ENCODE results near the gene HSD3B2. TPM values are rescaled to one million over a fixed set of nuclear protein-coding genes. Genes with fewer than 3 reads are reported as not detected.

HSD3B2 gene
- total RNA-seq, 1 donor from 2014 or later = 1.2 TPM

DNA sequence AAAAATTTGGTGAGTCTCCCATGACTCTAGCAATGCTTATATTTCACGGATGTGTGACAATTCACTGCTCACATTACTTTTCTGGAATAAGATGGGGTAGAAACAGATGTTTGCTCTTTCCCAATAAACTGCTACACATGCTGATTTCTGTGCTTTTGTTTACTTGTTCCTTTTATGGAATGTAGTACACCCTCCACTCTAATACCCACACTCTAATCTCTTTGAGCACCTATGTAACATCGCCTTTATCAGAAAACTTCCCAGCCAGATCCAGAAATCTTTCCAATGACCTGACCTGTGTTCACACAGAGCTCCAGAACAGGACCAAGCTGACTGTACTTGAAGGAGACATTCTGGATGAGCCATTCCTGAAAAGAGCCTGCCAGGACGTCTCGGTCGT is 4.2 kb downstream of the HSD3B2 start:
- no peak overlapping the region for H3K27ac Mint-ChIP-seq
- TF ChIP-seq, protein P1, sequence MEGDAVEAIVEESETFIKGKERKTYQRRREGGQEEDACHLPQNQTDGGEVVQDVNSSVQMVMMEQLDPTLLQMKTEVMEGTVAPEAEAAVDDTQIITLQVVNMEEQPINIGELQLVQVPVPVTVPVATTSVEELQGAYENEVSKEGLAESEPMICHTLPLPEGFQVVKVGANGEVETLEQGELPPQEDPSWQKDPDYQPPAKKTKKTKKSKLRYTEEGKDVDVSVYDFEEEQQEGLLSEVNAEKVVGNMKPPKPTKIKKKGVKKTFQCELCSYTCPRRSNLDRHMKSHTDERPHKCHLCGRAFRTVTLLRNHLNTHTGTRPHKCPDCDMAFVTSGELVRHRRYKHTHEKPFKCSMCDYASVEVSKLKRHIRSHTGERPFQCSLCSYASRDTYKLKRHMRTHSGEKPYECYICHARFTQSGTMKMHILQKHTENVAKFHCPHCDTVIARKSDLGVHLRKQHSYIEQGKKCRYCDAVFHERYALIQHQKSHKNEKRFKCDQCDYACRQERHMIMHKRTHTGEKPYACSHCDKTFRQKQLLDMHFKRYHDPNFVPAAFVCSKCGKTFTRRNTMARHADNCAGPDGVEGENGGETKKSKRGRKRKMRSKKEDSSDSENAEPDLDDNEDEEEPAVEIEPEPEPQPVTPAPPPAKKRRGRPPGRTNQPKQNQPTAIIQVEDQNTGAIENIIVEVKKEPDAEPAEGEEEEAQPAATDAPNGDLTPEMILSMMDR (conservative IDR thresholded peaks at IDR 0.05) = no peak
- peaks cover 6% of the 10 kb centered on the region for H3K27me3 Mint-ChIP-seq
- no peaks in the 10 kb centered on the region for H3K36me3 Mint-ChIP-seq
- DNase-seq (ENCODE audit: extremely low spot score, unreplicated experiment) = no peak
- H3K4me1 Mint-ChIP-seq (ENCODE audit: unreplicated experiment) = peaks cover 6% of the 10 kb centered on the region
- no peaks in the 10 kb centered on the region for H3K9me3 Mint-ChIP-seq
- no peak overlapping the region for H3K4me3 Mint-ChIP-seq

DNA sequence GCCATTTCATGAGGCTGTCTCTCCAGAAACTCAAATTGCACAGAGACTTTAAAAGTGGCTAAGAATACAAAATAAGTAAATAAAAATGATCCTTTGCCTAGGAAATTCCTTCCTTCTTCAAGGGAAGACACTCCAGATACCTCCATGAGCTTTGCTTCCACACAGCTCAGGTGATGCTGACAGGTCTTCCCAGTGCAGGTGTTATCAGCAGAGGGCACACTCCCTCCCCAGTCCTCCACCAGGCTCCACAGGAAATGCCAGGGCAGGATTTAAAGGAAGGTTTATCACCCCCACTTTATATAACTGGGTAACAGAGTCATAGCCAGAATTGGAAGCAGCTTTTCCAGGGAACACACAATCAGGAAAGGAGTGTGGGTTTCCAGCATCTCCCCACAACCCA is 5.7 kb downstream of the HSD3B2 start:
- Mint-ChIP-seq H3K9me3 (no peaks in the 10 kb centered on the region), H3K27ac (no peak overlapping the region), H3K27me3 (peaks cover 6% of the 10 kb centered on the region), H3K36me3 (no peaks in the 10 kb centered on the region), H3K4me1 (ENCODE audit: unreplicated experiment) (peaks cover 6% of the 10 kb centered on the region), H3K4me3 (no peak overlapping the region)
- TF ChIP-seq, protein P1 (conservative IDR thresholded peaks at IDR 0.05) = no peak
- no peak for DNase-seq (ENCODE audit: extremely low spot score, unreplicated experiment)

DNA sequence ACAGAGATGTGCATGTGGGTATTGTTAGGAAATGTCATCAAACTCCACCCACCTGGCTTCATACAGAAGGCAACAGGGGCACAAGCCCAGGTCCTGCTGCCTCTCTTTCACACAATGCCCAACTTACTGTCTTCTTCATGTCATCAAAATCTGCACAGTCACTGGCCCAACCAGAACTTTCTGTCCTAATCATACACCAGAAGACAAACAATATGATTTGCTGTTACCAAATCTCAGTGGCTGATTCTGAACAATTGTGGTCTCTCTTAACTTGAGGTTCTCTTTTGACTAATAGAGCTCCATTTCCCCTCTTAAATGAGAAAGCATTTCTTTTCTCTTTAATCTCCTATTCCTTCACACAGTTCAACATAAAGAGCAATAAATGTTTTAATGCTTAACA is 7.7 kb downstream of the HSD3B2 start:
- Mint-ChIP-seq H3K9me3 (no peaks in the 10 kb centered on the region), H3K4me3 (no peak overlapping the region), H3K4me1 (ENCODE audit: unreplicated experiment) (peaks cover 6% of the 10 kb centered on the region), H3K27me3 (peaks cover 4% of the 10 kb centered on the region), H3K27ac (no peak overlapping the region), H3K36me3 (no peaks in the 10 kb centered on the region)
- TF ChIP-seq, protein P1 (conservative IDR thresholded peaks at IDR 0.05) = no peak
- no peak for DNase-seq (ENCODE audit: extremely low spot score, unreplicated experiment)

DNA sequence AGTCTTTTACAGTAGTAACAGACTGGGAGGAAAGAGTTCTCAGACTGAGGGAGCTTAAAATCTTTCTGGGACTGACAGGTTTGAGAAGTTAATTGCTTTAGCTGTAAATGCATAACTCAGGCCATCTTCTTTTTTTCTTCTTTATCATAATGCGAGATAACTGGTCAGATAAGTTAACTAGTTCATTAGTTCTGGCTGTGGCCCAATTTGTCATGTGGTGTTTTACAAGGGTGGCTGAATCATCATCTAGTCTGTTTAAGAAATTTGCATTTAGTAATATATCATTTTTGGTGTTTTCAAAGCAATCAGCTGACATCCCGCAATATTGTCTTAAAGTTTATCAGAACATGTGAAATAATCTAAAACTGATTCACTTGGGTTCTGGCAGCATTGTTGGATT is 14.0 kb downstream of the HSD3B2 start:
- Mint-ChIP-seq H3K4me1 (ENCODE audit: unreplicated experiment) (no peaks in the 10 kb centered on the region), H3K27ac (no peak overlapping the region), H3K9me3 (no peaks in the 10 kb centered on the region)

DNA sequence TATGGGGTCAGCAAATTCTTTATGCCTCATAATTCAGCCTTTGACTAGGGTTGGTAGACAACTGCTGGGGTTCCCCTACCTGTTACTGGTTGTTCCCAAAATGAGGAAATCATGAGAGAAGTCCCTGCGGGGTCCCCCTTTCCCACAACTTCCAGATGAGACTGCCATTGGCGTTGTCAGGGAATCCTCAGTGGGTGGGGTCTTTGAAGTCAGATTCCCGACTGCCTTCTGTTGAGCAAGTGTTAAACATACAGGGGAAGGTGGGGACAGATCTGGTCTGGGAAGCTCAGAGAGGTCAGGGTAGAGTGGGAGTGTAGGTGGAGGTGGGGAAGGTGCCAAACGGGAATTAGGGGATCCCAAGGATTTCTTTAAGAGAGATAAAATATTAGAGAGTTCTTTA is 14.7 kb downstream of the HSD3B2 start:
- TF ChIP-seq, protein P1 (conservative IDR thresholded peaks at IDR 0.05) = no peak
- no peak overlapping the region for H3K4me3 Mint-ChIP-seq
- no peaks in the 10 kb centered on the region for H3K9me3 Mint-ChIP-seq
- no peaks in the 10 kb centered on the region for H3K4me1 Mint-ChIP-seq (ENCODE audit: unreplicated experiment)
- H3K36me3 Mint-ChIP-seq = no peaks in the 10 kb centered on the region
- no peak overlapping the region for H3K27ac Mint-ChIP-seq
- peaks cover 14% of the 10 kb centered on the region for H3K27me3 Mint-ChIP-seq
- no peak for DNase-seq (ENCODE audit: extremely low spot score, unreplicated experiment)

More for the DNA sequence above, 14.0 kb downstream of the HSD3B2 start:
- DNase-seq (ENCODE audit: extremely low spot score, unreplicated experiment) = no peak
- peaks cover 14% of the 10 kb centered on the region for H3K27me3 Mint-ChIP-seq
- TF ChIP-seq, protein P1 (conservative IDR thresholded peaks at IDR 0.05) = no peak
- no peaks in the 10 kb centered on the region for H3K36me3 Mint-ChIP-seq
- H3K4me3 Mint-ChIP-seq = no peak overlapping the region

DNA sequence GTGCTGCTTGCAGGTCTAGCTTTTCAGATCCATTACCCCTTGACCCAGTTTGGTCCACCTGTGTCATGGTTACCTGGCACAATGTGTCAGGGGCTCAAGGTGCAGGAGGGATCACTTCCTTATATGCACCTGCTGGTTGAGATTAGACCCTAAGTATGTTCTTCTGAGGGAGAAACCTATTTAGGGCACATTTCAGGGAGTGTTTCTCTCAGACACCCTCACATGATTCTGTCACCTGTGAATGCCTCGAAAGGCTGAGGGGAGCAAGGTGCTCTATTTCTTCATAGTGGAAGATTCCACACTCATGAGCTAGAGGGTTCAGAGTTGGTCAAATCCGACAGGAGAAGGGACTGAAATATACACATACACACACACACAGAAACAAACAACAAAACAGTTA is 15.5 kb downstream of the HSD3B2 start:
- no peaks in the 10 kb centered on the region for H3K36me3 Mint-ChIP-seq
- no peaks in the 10 kb centered on the region for H3K4me1 Mint-ChIP-seq (ENCODE audit: unreplicated experiment)
- no peaks in the 10 kb centered on the region for H3K9me3 Mint-ChIP-seq
- no peak for DNase-seq (ENCODE audit: extremely low spot score, unreplicated experiment)
- no peak overlapping the region for H3K27ac Mint-ChIP-seq
- TF ChIP-seq, protein P1 (conservative IDR thresholded peaks at IDR 0.05) = no peak
- H3K27me3 Mint-ChIP-seq = peaks cover 14% of the 10 kb centered on the region
- H3K4me3 Mint-ChIP-seq = no peak overlapping the region

All from type B pancreatic cell (in vitro differentiated cells).